Measurements from ENCODE around the gene CTNNA1.

The CTNNA1 gene

GRCh38 chr5:138937392-138938387 lies 184.5 kb downstream of the CTNNA1 start:
- no peak overlapping the region for H3K27ac ChIP-seq (ENCODE audit: low read depth, low read length, severe bottlenecking)
- H3K4me1 ChIP-seq (ENCODE audit: control insufficient read depth, insufficient read depth, low read length, poor library complexity, severe bottlenecking): peaks cover 7% of the 10 kb centered on the region
- WGBS, 2 experiments (ENCODE audit: insufficient coverage in 2 of 2): 90 to 95% methylated on average over 15 to 22 of the region's 25 CpGs
- no peak overlapping the region for H3K4me3 ChIP-seq (ENCODE audit: extremely low read depth, insufficient read depth, low read length, poor library complexity, severe bottlenecking)
- no peaks in the 10 kb centered on the region for H3K9me3 ChIP-seq (ENCODE audit: control insufficient read depth, low read length)
- H3K36me3 ChIP-seq (ENCODE audit: control insufficient read depth, insufficient read depth, low read length): peaks cover 54% of the 10 kb centered on the region

DNA sequence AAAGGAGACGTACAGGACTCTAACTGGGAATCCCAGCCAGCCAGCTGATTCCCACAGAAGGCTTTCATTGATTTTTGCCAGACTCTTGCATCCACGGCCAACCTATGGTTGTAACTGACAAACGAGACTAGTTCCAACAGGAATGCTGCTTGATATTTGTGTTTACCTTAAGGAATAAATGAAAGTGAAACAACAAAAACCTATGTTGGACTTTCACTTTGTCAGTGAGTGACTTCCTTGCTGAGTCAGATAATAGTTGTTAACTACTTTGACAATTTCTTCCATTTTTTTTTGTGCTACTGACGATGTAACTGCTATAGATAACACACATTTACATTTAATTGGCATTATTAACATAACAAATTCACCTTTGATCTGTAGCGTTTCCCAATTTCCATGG lies 185.3 kb downstream of the CTNNA1 start:
- H3K4me3 ChIP-seq (ENCODE audit: extremely low read depth, insufficient read depth, low read length, poor library complexity, severe bottlenecking): no peak overlapping the region
- WGBS, 2 experiments (ENCODE audit: insufficient coverage in 2 of 2): 86 to 89% methylated on average over 4 of the region's 5 CpGs
- H3K36me3 ChIP-seq (ENCODE audit: control insufficient read depth, insufficient read depth, low read length): peaks cover 46% of the 10 kb centered on the region
- no peak overlapping the region for H3K27ac ChIP-seq (ENCODE audit: low read depth, low read length, severe bottlenecking)
- no peaks in the 10 kb centered on the region for H3K9me3 ChIP-seq (ENCODE audit: control insufficient read depth, low read length)
- H3K4me1 ChIP-seq (ENCODE audit: control insufficient read depth, insufficient read depth, low read length, poor library complexity, severe bottlenecking): peaks cover 7% of the 10 kb centered on the region

GRCh38 chr5:138942066-138942465 lies 188.8 kb downstream of the CTNNA1 start:
- Histone ChIP-seq H3K4me1 (ENCODE audit: control insufficient read depth, insufficient read depth, low read length, poor library complexity, severe bottlenecking) (peaks cover 8% of the 10 kb centered on the region), H3K9me3 (ENCODE audit: control insufficient read depth, low read length) (no peaks in the 10 kb centered on the region), H3K27ac (ENCODE audit: low read depth, low read length, severe bottlenecking) (no peak overlapping the region), H3K36me3 (ENCODE audit: control insufficient read depth, insufficient read depth, low read length) (peaks cover 12% of the 10 kb centered on the region), H3K4me3 (ENCODE audit: extremely low read depth, insufficient read depth, low read length, poor library complexity, severe bottlenecking) (no peak overlapping the region)
- WGBS, 2 experiments (ENCODE audit: insufficient coverage in 2 of 2): 100% methylated on average over 1 of the region's 2 CpGs

DNA sequence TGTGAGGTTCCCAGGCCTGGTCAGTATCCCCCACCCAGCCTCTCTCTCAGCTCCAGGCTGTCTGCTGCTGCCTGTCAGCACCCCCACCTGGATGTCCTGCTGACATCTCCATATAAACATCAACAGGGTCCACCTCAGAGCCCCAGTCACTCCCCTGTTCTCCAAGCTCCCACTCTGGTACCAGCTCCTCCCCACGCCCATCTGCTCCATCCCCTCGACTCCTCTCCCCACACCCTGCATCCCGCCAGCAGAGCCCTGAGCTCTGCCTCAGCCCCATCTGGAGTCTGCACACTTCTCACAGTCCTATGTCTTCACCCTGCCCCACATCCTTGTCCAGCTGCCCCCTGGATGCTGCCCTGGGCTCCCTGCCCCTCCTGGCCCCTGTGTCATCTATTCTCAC lies 189.6 kb downstream of the CTNNA1 start:
- H3K9me3 ChIP-seq (ENCODE audit: control insufficient read depth, low read length): no peaks in the 10 kb centered on the region
- H3K4me3 ChIP-seq (ENCODE audit: extremely low read depth, insufficient read depth, low read length, poor library complexity, severe bottlenecking): no peak overlapping the region
- H3K4me1 ChIP-seq (ENCODE audit: control insufficient read depth, insufficient read depth, low read length, poor library complexity, severe bottlenecking): peaks cover 8% of the 10 kb centered on the region
- WGBS, 2 experiments (ENCODE audit: insufficient coverage in 2 of 2): 83 to 88% methylated on average over 1 to 3 of the region's 3 CpGs
- H3K27ac ChIP-seq (ENCODE audit: low read depth, low read length, severe bottlenecking): no peak overlapping the region
- H3K36me3 ChIP-seq (ENCODE audit: control insufficient read depth, insufficient read depth, low read length): peaks cover 4% of the 10 kb centered on the region

- H3K36me3 ChIP-seq (ENCODE audit: control insufficient read depth, insufficient read depth, low read length): peaks cover 3% of the 10 kb centered on the region
- 86 to 96% methylated on average over 5 to 6 of the region's 6 CpGs for WGBS, 2 experiments (ENCODE audit: insufficient coverage in 2 of 2)
- H3K27ac ChIP-seq (ENCODE audit: low read depth, low read length, severe bottlenecking): no peak overlapping the region
- peaks cover 8% of the 10 kb centered on the region for H3K4me1 ChIP-seq (ENCODE audit: control insufficient read depth, insufficient read depth, low read length, poor library complexity, severe bottlenecking)
- no peak overlapping the region for H3K4me3 ChIP-seq (ENCODE audit: extremely low read depth, insufficient read depth, low read length, poor library complexity, severe bottlenecking)
- H3K9me3 ChIP-seq (ENCODE audit: control insufficient read depth, low read length): no peaks in the 10 kb centered on the region
Observed at GRCh38 chr5:138943599-138944173, 190.5 kb downstream of the CTNNA1 start.

DNA sequence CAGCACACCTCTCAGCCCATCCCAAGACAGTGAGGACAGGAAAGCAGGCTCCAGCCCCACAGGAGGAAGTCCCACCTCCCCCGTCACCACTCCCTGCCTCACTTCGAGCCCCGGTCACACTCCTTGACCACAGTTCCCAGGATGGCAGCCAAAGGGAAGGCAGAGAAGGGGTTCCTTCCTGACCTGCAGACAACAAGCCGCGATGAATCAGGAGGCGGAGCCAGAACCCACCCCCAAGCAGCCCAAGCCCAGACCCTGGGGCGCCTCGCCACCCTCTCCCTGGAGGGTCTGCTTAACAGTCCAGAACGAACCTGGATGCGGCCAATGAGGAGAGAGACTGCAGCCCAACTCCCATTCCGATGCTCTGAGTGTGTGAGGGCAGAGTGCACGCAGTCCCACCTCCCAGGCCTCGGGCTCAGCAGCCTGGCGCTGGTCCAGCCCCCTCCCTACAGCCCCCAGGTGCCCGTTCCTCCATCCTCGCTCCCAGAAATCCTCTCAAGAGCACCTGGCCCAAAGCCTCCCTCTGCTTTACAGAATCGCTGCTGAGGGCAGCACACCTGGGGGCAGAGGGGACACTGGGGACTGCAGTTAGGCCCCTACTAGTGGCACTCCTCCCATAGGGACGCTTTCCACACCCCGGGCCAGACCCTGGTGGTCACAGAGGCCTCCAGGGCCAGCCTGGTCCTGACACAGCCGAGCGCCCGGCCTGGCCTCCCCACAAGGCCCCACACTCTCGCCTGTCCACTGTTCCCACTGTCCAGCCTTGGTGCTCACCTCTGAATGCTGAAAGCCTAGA lies 191.5 kb downstream of the CTNNA1 start:
- 86 to 88% methylated on average over 21 to 23 of the region's 23 CpGs for WGBS, 2 experiments (ENCODE audit: insufficient coverage in 2 of 2)
- Histone ChIP-seq H3K36me3 (ENCODE audit: control insufficient read depth, insufficient read depth, low read length) (peaks cover 3% of the 10 kb centered on the region), H3K4me3 (ENCODE audit: extremely low read depth, insufficient read depth, low read length, poor library complexity, severe bottlenecking) (no peak overlapping the region), H3K9me3 (ENCODE audit: control insufficient read depth, low read length) (no peaks in the 10 kb centered on the region), H3K4me1 (ENCODE audit: control insufficient read depth, insufficient read depth, low read length, poor library complexity, severe bottlenecking) (peaks cover 13% of the 10 kb centered on the region), H3K27ac (ENCODE audit: low read depth, low read length, severe bottlenecking) (no peak overlapping the region)

GRCh38 chr5:138945421-138946240 lies 192.4 kb downstream of the CTNNA1 start:
- H3K9me3 ChIP-seq (ENCODE audit: control insufficient read depth, low read length): no peaks in the 10 kb centered on the region
- peaks cover 13% of the 10 kb centered on the region for H3K4me1 ChIP-seq (ENCODE audit: control insufficient read depth, insufficient read depth, low read length, poor library complexity, severe bottlenecking)
- no peak overlapping the region for H3K4me3 ChIP-seq (ENCODE audit: extremely low read depth, insufficient read depth, low read length, poor library complexity, severe bottlenecking)
- 81 to 85% methylated on average over 22 of the region's 23 CpGs for WGBS, 2 experiments (ENCODE audit: insufficient coverage in 2 of 2)
- H3K27ac ChIP-seq (ENCODE audit: low read depth, low read length, severe bottlenecking): peak overlapping the region; percentile 77
- H3K36me3 ChIP-seq (ENCODE audit: control insufficient read depth, insufficient read depth, low read length): peaks cover 3% of the 10 kb centered on the region

GRCh38 chr5:138946241-138946623 lies 193.0 kb downstream of the CTNNA1 start:
- Histone ChIP-seq H3K9me3 (ENCODE audit: control insufficient read depth, low read length) (no peaks in the 10 kb centered on the region), H3K27ac (ENCODE audit: low read depth, low read length, severe bottlenecking) (peak overlapping the region; percentile 77), H3K4me3 (ENCODE audit: extremely low read depth, insufficient read depth, low read length, poor library complexity, severe bottlenecking) (no peak overlapping the region), H3K4me1 (ENCODE audit: control insufficient read depth, insufficient read depth, low read length, poor library complexity, severe bottlenecking) (peaks cover 13% of the 10 kb centered on the region), H3K36me3 (ENCODE audit: control insufficient read depth, insufficient read depth, low read length) (peaks cover 3% of the 10 kb centered on the region)
- 64 to 84% methylated on average over 8 of the region's 8 CpGs for WGBS, 2 experiments (ENCODE audit: insufficient coverage in 2 of 2)

GRCh38 chr5:138946831-138947560 lies 193.8 kb downstream of the CTNNA1 start:
- Histone ChIP-seq H3K36me3 (ENCODE audit: control insufficient read depth, insufficient read depth, low read length) (peaks cover 1% of the 10 kb centered on the region), H3K9me3 (ENCODE audit: control insufficient read depth, low read length) (no peaks in the 10 kb centered on the region), H3K4me1 (ENCODE audit: control insufficient read depth, insufficient read depth, low read length, poor library complexity, severe bottlenecking) (peaks cover 13% of the 10 kb centered on the region), H3K4me3 (ENCODE audit: extremely low read depth, insufficient read depth, low read length, poor library complexity, severe bottlenecking) (no peak overlapping the region), H3K27ac (ENCODE audit: low read depth, low read length, severe bottlenecking) (no peak overlapping the region)
- WGBS, 2 experiments (ENCODE audit: insufficient coverage in 2 of 2): 93 to 100% methylated on average over 13 to 19 of the region's 20 CpGs
